Fibroblast of the conjunctiva (primary cell): ENCODE results near the gene MYO9B.

Experiments used
- DNase-seq: peaks from one replicate; pipeline ENCODE4 v3.0.0-alpha.2; 2010; ENCODE audit warnings: low read depth

MYO9B gene

GRCh38 chr19:17060802-17061201, 14.8 kb upstream of the MYO9B start:
- no peak for DNase-seq

GRCh38 chr19:17061205-17061604, 14.4 kb upstream of the MYO9B start:
- DNase-seq, result no peak

DNA sequence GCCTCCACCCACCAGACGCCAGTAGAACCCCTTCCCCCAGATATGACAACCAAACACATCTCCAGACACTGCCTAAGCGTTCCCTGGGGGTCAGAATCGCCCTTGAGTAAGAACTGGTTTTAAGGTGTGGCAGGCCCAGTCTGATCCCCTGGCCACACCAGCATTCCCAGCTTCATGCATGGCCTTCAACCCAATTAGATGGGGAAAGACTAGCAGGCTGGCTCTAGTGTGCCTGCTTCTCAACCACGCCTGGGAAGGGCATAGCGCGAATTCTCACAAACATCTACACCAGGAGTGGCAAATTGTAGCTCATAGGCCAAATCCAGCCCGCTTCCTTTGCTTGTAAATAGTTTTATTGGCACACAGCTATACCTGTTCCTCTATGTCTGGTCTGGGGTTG, 13.9 kb upstream of the MYO9B start:
- DNase-seq, result no peak

GRCh38 chr19:17063428-17063827, 12.1 kb upstream of the MYO9B start:
- DNase-seq, result no peak

DNA sequence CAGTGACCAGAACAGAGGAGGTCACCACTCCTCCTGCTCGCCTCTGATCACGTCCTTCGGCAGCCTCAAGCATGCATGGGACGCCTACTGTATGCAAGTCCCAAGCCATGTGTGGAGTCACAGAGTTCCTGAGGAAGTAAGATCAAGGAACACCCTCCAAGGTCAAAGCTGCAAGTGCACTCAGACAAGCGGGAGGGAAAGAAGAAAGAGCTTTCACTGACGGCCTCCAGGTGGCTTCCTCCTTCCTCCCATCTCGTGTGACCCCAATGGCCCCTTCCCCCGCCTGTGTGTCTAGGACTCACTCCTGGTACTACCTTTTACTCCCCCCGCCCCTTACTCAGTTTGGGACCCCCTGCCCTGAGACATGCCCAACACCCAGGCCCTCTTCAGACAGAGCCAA, 6.4 kb upstream of the MYO9B start:
- no peak for DNase-seq

DNA sequence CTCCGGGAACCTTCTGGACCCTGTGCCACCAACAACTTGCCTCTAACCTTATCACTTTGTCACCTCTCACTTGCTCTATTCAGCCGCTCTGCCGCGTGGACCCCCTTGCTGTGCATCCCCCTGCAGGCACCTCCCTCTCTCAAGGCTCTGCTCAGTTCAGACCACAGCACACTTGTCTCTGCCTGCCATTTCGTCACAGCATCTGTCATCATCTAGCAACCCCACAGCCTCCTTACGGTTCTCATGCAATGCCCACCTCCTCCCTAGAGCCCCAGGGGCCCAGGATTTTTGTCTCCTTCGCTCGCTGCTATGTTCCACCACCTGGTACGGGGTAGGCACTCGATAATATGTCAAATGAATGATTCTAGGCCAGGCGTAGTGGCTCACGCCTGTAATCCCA, 5.2 kb upstream of the MYO9B start:
- DNase-seq, result no peak

GRCh38 chr19:17070912-17071311, 4.7 kb upstream of the MYO9B start:
- no peak for DNase-seq

DNA sequence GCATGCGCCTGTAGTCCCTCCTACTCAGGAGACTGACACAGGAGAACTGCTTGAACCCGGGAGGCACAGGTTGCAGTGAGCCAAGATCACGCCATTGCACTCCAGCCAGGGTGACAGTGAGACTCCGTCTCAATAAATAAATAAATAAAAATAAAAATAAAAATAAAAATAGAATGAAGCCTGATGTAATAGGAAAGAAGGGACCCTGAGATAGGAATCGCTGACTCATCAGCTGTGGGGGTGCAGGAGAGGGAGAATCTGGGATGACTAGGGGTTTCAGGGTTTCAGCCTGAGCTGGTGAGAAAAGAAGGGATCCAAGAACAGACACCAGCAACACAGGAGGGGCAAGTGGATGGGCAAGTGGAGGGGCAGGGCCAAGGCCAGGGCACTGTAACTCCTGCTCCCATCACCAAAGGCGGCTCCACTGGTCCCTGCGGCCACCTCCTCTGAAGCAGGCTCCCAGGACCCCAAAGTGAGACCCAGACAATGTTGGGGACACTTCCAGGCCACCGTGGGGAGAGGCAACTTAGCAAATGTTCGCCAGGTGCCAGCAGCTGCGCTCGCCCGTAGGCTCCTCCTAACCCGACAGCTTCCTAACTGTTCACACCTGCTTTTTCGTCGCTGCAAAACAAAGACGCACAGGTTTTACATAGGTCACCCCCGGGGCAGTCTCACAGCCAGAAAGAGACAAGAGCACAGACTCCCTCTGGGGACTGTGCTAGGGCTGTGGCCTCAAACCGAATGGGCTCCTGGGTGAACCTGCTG, 1.5 kb upstream of the MYO9B start:
- no peak for DNase-seq

GRCh38 chr19:17074634-17075034, 943 bp upstream of the MYO9B start:
- DNase-seq, result no peak

- DNase-seq, result no peak
Measured at GRCh38 chr19:17075864-17076542, 426 bp downstream of the MYO9B start.

- no peak for DNase-seq
Measured at GRCh38 chr19:17076543-17076991, 990 bp downstream of the MYO9B start.

GRCh38 chr19:17077447-17078028, 2.0 kb downstream of the MYO9B start:
- no peak for DNase-seq

DNA sequence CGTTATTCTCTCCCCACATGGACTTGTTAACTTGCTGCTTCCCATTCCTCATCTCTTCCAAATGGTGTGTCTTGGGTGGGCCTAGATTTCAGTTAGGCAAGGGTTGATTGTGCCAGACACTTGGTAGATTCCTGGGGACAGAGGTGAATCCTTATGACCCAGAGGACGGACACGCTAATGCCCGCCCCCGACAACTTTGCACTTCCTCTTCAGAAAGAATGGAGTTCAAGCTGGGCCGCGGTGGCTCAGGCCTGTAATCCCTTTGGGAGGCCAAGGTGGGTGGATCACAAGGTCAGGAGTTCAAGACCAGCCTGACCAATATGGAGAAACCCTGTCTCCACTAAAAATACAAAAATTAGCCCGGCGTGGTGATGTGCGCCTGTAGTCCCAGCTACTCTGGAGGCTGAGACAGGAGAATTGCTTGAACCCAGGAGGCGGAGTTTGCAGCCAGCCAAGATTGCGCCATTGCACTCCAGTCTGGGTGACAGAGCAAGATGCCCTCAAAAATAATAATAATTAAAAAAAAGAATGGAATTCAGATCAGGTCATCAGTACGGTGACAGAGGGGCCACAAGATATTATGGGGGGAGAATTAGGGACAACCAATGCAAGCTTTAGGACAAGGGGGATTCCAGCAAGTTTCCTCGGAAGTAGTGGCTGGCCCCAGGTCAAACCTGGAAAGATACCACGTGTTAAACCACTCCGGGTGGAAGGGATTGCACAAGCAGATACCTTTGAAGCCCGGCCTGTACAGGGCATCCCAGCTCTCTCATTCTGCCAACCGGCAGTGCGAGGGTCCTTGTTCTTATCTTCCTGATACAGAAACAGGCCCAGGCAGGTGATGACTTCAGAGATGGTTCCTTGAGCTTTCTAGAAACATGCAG, 2.7 kb downstream of the MYO9B start:
- no peak for DNase-seq

DNA sequence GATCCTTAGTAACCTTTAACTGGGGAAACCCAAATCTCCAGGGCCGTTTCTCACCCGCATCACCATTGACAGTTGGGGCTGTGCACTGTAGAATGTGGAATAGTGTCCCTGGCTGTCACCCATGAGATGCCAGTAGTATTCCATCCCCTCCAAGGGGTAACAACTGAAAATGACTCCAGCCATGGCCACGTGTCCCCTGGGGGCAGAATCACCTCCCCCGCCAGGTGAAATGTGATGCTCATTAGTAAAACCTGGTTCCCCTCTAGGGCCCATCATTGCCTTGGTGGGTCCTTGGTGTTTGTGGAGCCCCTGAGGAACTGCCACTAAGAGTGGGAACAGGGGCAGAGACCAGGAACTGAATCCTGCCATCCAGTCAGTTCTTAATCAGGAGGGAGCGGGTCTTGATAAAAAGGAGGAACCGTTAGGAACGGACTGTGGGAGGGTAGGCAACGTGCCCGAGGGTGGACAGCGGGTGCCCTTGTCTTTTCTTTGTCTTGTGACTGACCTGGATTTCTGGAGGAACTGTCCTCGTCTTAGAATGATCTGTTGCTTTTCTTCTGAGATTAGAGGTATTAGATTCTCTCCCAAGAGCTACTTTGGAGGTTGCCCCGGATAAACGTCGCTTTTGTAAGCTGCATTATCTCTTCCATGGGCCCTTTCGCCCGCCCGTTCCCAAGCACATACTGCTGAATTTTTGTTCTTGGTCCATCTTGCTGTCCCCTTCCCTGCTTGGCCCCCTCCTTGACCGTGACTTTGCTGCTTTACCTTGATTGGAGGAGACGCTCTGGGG, 3.5 kb downstream of the MYO9B start:
- DNase-seq, result no peak

DNA sequence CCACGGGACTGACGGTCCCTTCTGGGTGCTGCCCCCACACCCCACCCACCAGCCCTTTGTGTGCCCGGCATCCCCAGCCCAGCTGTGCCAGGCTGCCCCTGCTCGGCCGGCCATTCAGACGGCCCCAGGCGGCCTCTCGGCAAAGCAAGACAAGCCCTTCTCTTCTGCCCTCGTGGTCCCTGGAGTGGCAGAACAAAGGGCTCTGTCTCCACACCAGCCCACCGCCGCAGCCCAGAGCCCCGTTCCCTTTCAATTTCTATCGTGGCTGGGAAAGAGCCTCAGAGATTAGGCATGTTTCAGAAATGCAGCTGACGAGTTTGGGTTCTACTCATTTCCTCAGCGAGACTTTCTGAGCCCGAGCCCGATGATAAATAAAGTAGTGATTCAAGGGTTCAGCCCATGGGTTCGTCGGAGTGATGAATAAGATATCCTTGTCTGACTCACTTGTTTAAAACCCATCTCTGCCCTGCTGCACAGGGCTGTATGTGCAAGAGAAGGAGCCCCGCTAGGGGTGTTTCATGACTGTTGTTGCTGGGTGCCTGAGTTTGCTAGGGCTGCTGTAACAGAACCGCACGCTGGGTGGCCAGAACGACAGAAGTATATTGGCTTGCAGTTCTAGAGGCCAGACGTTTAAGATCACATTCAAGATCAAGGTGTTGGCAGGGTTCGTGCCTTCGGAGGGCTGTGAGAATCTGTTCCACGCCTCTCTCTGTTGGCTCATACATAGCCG, 4.3 kb downstream of the MYO9B start:
- DNase-seq, result peak; percentile 95

DNA sequence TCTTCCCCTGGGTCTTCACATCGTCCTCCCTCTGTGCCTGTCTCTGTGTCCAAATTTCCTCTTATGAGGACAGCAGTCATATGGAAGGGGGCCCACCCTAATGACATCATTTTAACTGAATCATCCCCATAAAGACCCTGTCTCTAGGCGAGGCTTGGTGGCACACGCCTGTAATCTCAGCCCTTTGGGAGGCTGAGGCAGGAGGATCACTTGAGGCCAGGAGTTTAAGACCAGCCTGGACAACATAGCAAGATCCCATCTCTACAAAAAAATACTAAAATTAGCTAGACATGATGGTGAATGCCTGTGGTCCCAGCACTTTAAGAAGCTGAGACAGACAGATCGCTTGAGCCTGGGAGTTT, 4.8 kb downstream of the MYO9B start:
- no peak for DNase-seq

- no peak for DNase-seq
Measured at GRCh38 chr19:17081672-17082630, 6.4 kb downstream of the MYO9B start.

DNA sequence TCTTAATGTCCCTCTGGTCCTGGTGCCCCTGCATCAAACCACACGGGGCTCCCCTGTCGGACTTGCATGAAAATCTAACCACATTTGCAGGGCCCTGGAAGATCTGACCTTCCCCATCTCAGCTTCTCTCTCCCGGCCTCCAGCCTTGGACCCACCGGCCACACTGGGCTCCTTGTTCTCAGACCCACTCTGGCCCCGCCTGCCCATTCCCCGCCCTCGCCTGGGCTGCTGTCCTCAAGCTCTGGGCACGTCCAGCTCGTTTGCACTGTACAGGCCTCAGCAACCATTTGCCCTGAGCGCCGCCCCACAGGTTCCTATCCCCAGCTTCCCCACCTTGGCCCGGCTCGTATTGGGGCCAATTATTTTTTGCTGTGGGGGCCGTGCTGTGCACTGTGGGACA, 10.5 kb downstream of the MYO9B start:
- DNase-seq, result no peak

DNA sequence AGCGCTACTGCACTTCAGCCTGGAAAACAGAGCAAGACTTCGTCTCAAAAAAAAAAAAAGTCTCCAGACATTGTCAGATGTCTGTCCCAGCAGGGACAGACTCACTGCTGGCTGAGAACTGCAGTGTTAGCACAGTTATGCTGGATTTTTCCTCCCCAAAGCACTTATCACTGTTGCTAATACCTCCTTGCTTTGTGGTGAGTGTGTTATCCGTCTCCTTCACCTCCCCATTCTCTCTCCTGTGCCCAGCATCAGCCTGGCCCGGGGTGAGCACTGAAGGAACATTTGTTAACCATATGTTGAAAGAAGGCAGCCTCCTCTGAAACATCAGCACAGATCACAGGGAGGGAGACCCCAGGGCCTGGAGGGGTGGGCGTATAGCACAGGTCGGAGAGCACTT, 11.3 kb downstream of the MYO9B start:
- no peak for DNase-seq

- no peak for DNase-seq
Measured at GRCh38 chr19:17088552-17088951, 13.0 kb downstream of the MYO9B start.
